GM23338 (cell line): ENCODE measurements around the gene HIVEP2.

ENCODE experiments used
- CREB1 ChIP-seq: fragments of 250-450 bp; sonication (Bioruptor Pico); IDR thresholded peaks from 2 replicates; pipeline ENCODE4 v1.5.0; 2020; ENCODE audit warnings: low read depth, mild to moderate bottlenecking, moderate library complexity
- CTCF ChIP-seq, 2 experiments: fragments of 200-600 bp in 1 of 2; sonication (generic) in 1 of 2; conservative IDR thresholded peaks; 2 replicates each; pipeline versions ENCODE4 v1.5.1 to v1.6.1; 2016 to 2017; ENCODE audit warnings: antibody characterized with exemption in 2 of 2, low read depth in 2 of 2, mild to moderate bottlenecking in 2 of 2, moderate library complexity in 1 of 2
- EZH2 ChIP-seq: fragments of 200-600 bp; sonication (generic); IDR thresholded peaks from one replicate; pipeline ENCODE4 v1.8.0; 2017; ENCODE audit warnings: antibody characterized with exemption, mild to moderate bottlenecking, low read depth; ENCODE audit not compliant: unreplicated experiment
- EZH2phosphoT487 ChIP-seq: fragments of 200-600 bp; sonication (generic); IDR thresholded peaks from one replicate; pipeline ENCODE4 v1.8.1; 2018; ENCODE audit warnings: antibody characterized with exemption; ENCODE audit not compliant: unreplicated experiment
- POLR2AphosphoS5 ChIP-seq: IDR thresholded peaks from 2 replicates; pipeline ENCODE4 v1.6.1; 2016; ENCODE audit warnings: antibody characterized with exemption, low read depth
- REST ChIP-seq: IDR thresholded peaks from one replicate; pipeline ENCODE4 v1.6.1; 2018; ENCODE audit warnings: antibody characterized with exemption; ENCODE audit not compliant: unreplicated experiment
- ZNF114 ChIP-seq: fragments of 250-450 bp; sonication (Bioruptor Pico); IDR thresholded peaks from 2 replicates; pipeline ENCODE4 v1.5.0; 2020; ENCODE audit warnings: mild to moderate bottlenecking, moderate library complexity

GRCh38 chr6:142705054-142705453 is 239.9 kb downstream of the HIVEP2 start:
- TF ChIP-seq ZNF114 (CRISPR knock-in tag), result no peak
- no peak for TF ChIP-seq CTCF (conservative IDR thresholded peaks at IDR 0.05; ENCODE audit: low read depth in 2 of 2)
- TF ChIP-seq REST, result no peak
- TF ChIP-seq CREB1 (CRISPR knock-in tag), result no peak
- TF ChIP-seq EZH2, result no peak
- no peak for TF ChIP-seq POLR2AphosphoS5
- no peak for TF ChIP-seq EZH2phosphoT487
